ENCODE measurements around the gene C6orf141.
"Not testable (repeated sequence)": the region's sequence is repeated elsewhere in the genome, so short reads cannot be mapped to it uniquely, and the experiment has no call there.

Gene C6orf141

GRCh38 chr6:49565855-49566254 lies 15.4 kb downstream of the C6orf141 start:
- no peak overlapping the region for H3K4me3 ChIP-seq (ENCODE audit: low read depth, low read length)
- TF ChIP-seq CTCF (IDR thresholded peaks at IDR 0.05; ENCODE audit: low read depth, low read length, missing control alignments), result no peak
- DNase-seq (ENCODE audit: low read depth), result no peak

GRCh38 chr6:49570474-49571079 lies 20.1 kb downstream of the C6orf141 start:
- DNase-seq (ENCODE audit: low read depth), result no peak
- no peak overlapping the region for H3K4me3 ChIP-seq (ENCODE audit: low read depth, low read length)
- TF ChIP-seq CTCF (IDR thresholded peaks at IDR 0.05; ENCODE audit: low read depth, low read length, missing control alignments), result no peak

GRCh38 chr6:49576618-49577017 lies 26.1 kb downstream of the C6orf141 start:
- no peak for TF ChIP-seq CTCF (IDR thresholded peaks at IDR 0.05; ENCODE audit: low read depth, low read length, missing control alignments)
- DNase-seq (ENCODE audit: low read depth), result no peak
- H3K4me3 ChIP-seq (ENCODE audit: low read depth, low read length), result no peak overlapping the region

- no peak overlapping the region for H3K4me3 ChIP-seq (ENCODE audit: low read depth, low read length)
- no peak for TF ChIP-seq CTCF (IDR thresholded peaks at IDR 0.05; ENCODE audit: low read depth, low read length, missing control alignments)
- no peak for DNase-seq (ENCODE audit: low read depth)
Measured at GRCh38 chr6:49579649-49580048, 29.2 kb downstream of the C6orf141 start.

GRCh38 chr6:49582529-49582928 lies 32.1 kb downstream of the C6orf141 start:
- no peak for DNase-seq (ENCODE audit: low read depth)
- TF ChIP-seq CTCF (IDR thresholded peaks at IDR 0.05; ENCODE audit: low read depth, low read length, missing control alignments), result no peak
- H3K4me3 ChIP-seq (ENCODE audit: low read depth, low read length), result no peak overlapping the region

GRCh38 chr6:49587262-49587661 lies 36.8 kb downstream of the C6orf141 start:
- not testable (repeated sequence) for H3K4me3 ChIP-seq (ENCODE audit: low read depth, low read length); DNase-seq (ENCODE audit: low read depth)
